GM23338 (cell line): ENCODE data around the gene RCOR1. TPM values are rescaled to one million over a fixed set of nuclear protein-coding genes. Genes with fewer than 3 reads are reported as not detected.

Source experiments
- ATAC-seq: fragments of 200-7000 bp; cut with Tn5 transposase; 3 replicates; pipeline ENCODE4 v1.9.1; 2020
- DNase-seq: peaks from one replicate; pipeline ENCODE4 v3.0.0-alpha.2; 2015; ENCODE audit warnings: low spot score
- H2AFZ ChIP-seq: fragments of 200-600 bp; sonication (generic); 2 replicates; pipeline ENCODE4 v1.8.0; 2016; ENCODE audit warnings: antibody characterized with exemption, mild to moderate bottlenecking, moderate library complexity
- H3F3A ChIP-seq: fragments of 200-600 bp; sonication (generic); replicated peaks from 2 replicates; pipeline ENCODE4 v1.8.0; 2017; ENCODE audit warnings: antibody characterized with exemption, mixed run types, low read depth
- H3K27ac ChIP-seq: fragments of 200-600 bp; sonication (generic); 2 replicates; pipeline ENCODE4 v1.6.1; 2016; ENCODE audit warnings: low read depth
- H3K27me3 ChIP-seq: fragments of 200-600 bp; sonication (generic); 2 replicates; pipeline ENCODE4 v1.8.0; 2016; ENCODE audit warnings: mild to moderate bottlenecking, mixed run types, moderate library complexity; ENCODE audit not compliant: insufficient read depth
- H3K36me3 ChIP-seq: fragments of 200-600 bp; sonication (generic); 2 replicates; pipeline ENCODE4 v1.8.0; 2016; ENCODE audit warnings: mild to moderate bottlenecking; ENCODE audit not compliant: insufficient read depth
- H3K4me1 ChIP-seq: fragments of 200-600 bp; sonication (generic); 2 replicates; pipeline ENCODE4 v1.8.0; 2016; ENCODE audit warnings: mild to moderate bottlenecking, moderate library complexity; ENCODE audit not compliant: insufficient read depth
- H3K4me2 ChIP-seq: fragments of 200-600 bp; sonication (generic); 2 replicates; pipeline ENCODE4 v1.7.1; 2017; ENCODE audit warnings: mixed run types
- H3K4me3 ChIP-seq: fragments of 200-600 bp; sonication (generic); 2 replicates; pipeline ENCODE4 v1.6.1; 2016; ENCODE audit warnings: mixed run types
- H3K79me2 ChIP-seq: fragments of 200-600 bp; sonication (generic); replicated peaks from 2 replicates; pipeline ENCODE4 v1.8.0; 2017; ENCODE audit warnings: mild to moderate bottlenecking; ENCODE audit not compliant: insufficient read depth
- H3K9me2 ChIP-seq: fragments of 200-600 bp; sonication (generic); 2 replicates; pipeline ENCODE4 v1.8.0; 2017; ENCODE audit not compliant: insufficient read depth
- H4K20me1 ChIP-seq: fragments of 200-600 bp; sonication (generic); replicated peaks from 2 replicates; pipeline ENCODE4 v1.8.0; 2017; ENCODE audit warnings: mild to moderate bottlenecking; ENCODE audit not compliant: insufficient read depth
- H3K27ac Mint-ChIP-seq: 2 replicates; pipeline ENCODE4 v1.8.0; 2020; ENCODE audit warnings: inconsistent platforms, mild to moderate bottlenecking, moderate library complexity, mixed read lengths
- H3K27me3 Mint-ChIP-seq: 3 replicates; pipeline ENCODE4 v1.8.0; 2022; ENCODE audit warnings: low read depth, mild to moderate bottlenecking, moderate library complexity, mixed read lengths, inconsistent platforms; ENCODE audit not compliant: insufficient read depth, poor library complexity
- H3K36me3 Mint-ChIP-seq: 3 replicates; pipeline ENCODE4 v1.8.0; 2021; ENCODE audit warnings: low read depth, mild to moderate bottlenecking, inconsistent platforms, moderate library complexity, mixed read lengths
- H3K4me1 Mint-ChIP-seq: 3 replicates; pipeline ENCODE4 v1.8.0; 2020; ENCODE audit warnings: mild to moderate bottlenecking, inconsistent platforms, mixed read lengths
- H3K4me3 Mint-ChIP-seq: 3 replicates; pipeline ENCODE4 v1.8.0; 2021; ENCODE audit warnings: moderate library complexity, mild to moderate bottlenecking, inconsistent platforms, mixed read lengths
- H3K9me3 Mint-ChIP-seq: 3 replicates; pipeline ENCODE4 v1.8.0; 2020; ENCODE audit warnings: moderate library complexity, mild to moderate bottlenecking, inconsistent platforms, mixed read lengths
- CREB1 ChIP-seq: fragments of 250-450 bp; sonication (Bioruptor Pico); IDR thresholded peaks from 2 replicates; pipeline ENCODE4 v1.5.0; 2020; ENCODE audit warnings: low read depth, mild to moderate bottlenecking, moderate library complexity
- ETS1 ChIP-seq: IDR thresholded peaks from 2 replicates; pipeline ENCODE4 v1.6.1; 2016; ENCODE audit warnings: antibody characterized with exemption
- EZH2 ChIP-seq: fragments of 200-600 bp; sonication (generic); IDR thresholded peaks from one replicate; pipeline ENCODE4 v1.8.0; 2017; ENCODE audit warnings: antibody characterized with exemption, mild to moderate bottlenecking, low read depth; ENCODE audit not compliant: unreplicated experiment
- JUNB ChIP-seq: IDR thresholded peaks from one replicate; pipeline ENCODE4 v1.6.1; 2016; ENCODE audit warnings: antibody characterized with exemption; ENCODE audit not compliant: unreplicated experiment
- NANOG ChIP-seq: IDR thresholded peaks from 2 replicates; pipeline ENCODE4 v1.6.1; 2016; ENCODE audit warnings: antibody characterized with exemption, borderline replicate concordance
- STAT1 ChIP-seq: IDR thresholded peaks from one replicate; pipeline ENCODE4 v1.6.1; 2016; ENCODE audit warnings: antibody characterized with exemption; ENCODE audit not compliant: unreplicated experiment
- ZNF331 ChIP-seq: fragments of 250-450 bp; sonication (Bioruptor Pico); IDR thresholded peaks from 2 replicates; pipeline ENCODE4 v1.5.0; 2020; ENCODE audit warnings: low read depth, mild to moderate bottlenecking, moderate library complexity
- polyA plus RNA-seq: library from polyadenylated mRNA; unstranded; fragments of >200 nt; fragmentation: Nextera tagmentation; extraction: Ambion mirVana; gene quantifications from 2 replicates; pipeline ENCODE4 v1.2.1, GENCODE V29; 2016
- total RNA-seq: library from RNA; depleted of rRNA; stranded (reverse); fragments of >200 nt; shearing (Covaris generic); gene quantifications from 2 replicates; pipeline ENCODE4 v1.2.3, GENCODE V29; 2014
- TF ChIP-seq, protein P1 (sequence below), 2 experiments: fragments of 200-600 bp in 1 of 2; sonication (generic) in 1 of 2; conservative IDR thresholded peaks; 2 replicates each; pipeline versions ENCODE4 v1.5.1 to v1.6.1; 2016 to 2017; ENCODE audit warnings: antibody characterized with exemption in 2 of 2, low read depth in 2 of 2, mild to moderate bottlenecking in 2 of 2, moderate library complexity in 1 of 2
- TF ChIP-seq, protein P2 (sequence below): IDR thresholded peaks from one replicate; pipeline ENCODE4 v1.6.1; 2018; ENCODE audit warnings: antibody characterized with exemption; ENCODE audit not compliant: unreplicated experiment

The RCOR1 gene
- total and polyA plus RNA-seq, 2 experiments from 2014 or later, result 7.6 to 26.1 TPM

DNA sequence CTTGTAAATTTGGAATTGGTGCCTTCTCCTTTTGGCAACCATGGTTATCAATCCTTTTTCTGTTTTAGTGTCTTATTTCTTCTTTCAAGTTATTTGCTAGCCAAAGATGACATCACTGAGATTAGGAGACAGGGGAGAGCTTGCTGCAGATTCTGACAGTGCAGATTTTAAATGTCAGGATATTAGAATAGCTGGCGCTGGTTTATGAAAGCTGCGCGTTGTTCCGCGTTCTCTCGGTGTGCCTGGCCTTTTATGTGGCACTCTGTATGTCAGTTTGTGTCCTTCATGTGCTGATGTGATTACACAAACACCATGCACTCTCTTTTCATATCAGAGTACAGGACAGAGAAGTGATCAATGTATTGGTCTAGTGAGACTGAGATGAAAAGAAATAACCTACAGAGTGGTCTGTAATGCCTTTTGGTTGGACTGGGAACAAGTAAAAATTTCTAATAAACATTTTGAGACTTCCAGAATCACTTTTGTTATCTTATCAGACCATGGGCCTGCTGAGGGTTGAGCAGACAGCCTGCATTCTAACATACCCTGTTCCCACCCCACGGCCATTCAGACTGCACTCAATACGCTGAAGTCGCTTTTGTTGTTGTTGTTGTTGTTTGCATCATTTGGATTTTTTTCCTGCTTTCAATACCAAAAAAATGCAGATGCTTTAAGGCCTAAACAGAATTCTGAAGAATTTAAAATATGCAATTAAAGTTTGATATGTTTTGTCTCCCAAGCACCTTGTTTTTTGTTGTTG lies 135.1 kb downstream of the RCOR1 start (continued):
- TF ChIP-seq, protein P1, sequence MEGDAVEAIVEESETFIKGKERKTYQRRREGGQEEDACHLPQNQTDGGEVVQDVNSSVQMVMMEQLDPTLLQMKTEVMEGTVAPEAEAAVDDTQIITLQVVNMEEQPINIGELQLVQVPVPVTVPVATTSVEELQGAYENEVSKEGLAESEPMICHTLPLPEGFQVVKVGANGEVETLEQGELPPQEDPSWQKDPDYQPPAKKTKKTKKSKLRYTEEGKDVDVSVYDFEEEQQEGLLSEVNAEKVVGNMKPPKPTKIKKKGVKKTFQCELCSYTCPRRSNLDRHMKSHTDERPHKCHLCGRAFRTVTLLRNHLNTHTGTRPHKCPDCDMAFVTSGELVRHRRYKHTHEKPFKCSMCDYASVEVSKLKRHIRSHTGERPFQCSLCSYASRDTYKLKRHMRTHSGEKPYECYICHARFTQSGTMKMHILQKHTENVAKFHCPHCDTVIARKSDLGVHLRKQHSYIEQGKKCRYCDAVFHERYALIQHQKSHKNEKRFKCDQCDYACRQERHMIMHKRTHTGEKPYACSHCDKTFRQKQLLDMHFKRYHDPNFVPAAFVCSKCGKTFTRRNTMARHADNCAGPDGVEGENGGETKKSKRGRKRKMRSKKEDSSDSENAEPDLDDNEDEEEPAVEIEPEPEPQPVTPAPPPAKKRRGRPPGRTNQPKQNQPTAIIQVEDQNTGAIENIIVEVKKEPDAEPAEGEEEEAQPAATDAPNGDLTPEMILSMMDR (conservative IDR thresholded peaks at IDR 0.05; ENCODE audit: low read depth in 2 of 2), result no peak
- no peak for TF ChIP-seq ZNF331 (CRISPR knock-in tag)
- TF ChIP-seq STAT1, result no peak
- no peak for TF ChIP-seq JUNB
- TF ChIP-seq EZH2, result no peak
- TF ChIP-seq CREB1, result no peak
- TF ChIP-seq ETS1, result no peak
- TF ChIP-seq NANOG, result no peak

DNA sequence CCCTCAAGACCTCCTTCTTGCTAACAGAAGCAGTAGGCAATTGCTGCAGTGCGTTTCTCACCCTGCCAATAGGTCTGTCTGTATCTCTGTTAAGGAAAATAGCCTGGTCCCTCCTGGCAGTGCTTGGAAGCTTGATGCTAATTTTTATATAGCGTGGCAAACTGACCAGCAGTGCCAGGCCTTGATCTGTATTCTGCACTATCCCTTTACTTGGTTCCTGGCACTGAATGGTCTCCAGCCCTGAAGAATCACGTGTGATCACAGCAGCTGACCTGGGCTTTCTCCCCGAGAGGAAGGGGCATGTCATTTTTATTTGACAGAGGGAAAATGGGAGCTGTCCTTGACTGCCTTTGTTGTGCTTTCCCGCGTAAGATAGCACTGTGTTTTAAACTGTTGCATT lies 136.1 kb downstream of the RCOR1 start:
- Histone ChIP-seq H2AFZ (no peak overlapping the region), H3K4me1 (peaks cover 12% of the 10 kb centered on the region), H3K36me3 (no peaks in the 10 kb centered on the region), H3K4me2 (no peak overlapping the region), H3K79me2 (no peaks in the 10 kb centered on the region), H3K27me3 (no peaks in the 10 kb centered on the region), H3K4me3 (no peak overlapping the region), H3K27ac (peak overlapping the region; percentile 35), H3K9me2 (no peaks in the 10 kb centered on the region), H4K20me1 (peaks cover 3% of the 10 kb centered on the region; the same call in 1 of the 2 replicates), H3F3A (no peaks in the 10 kb centered on the region)
- ATAC-seq (no peak), DNase-seq (no peak)
- H3K27me3 Mint-ChIP-seq, result peaks cover 7% of the 10 kb centered on the region
- H3K4me3 Mint-ChIP-seq, result no peak overlapping the region
- H3K36me3 Mint-ChIP-seq, result peaks cover 42% of the 10 kb centered on the region
- no peak overlapping the region; the same call in 1 of the 2 replicates for H3K27ac Mint-ChIP-seq
- H3K4me1 Mint-ChIP-seq, result peaks cover 2% of the 10 kb centered on the region; the same call in 2 of the 3 replicates
- H3K9me3 Mint-ChIP-seq, result no peaks in the 10 kb centered on the region
- no peak for TF ChIP-seq ETS1
- no peak for TF ChIP-seq CREB1
- TF ChIP-seq, protein P1 (conservative IDR thresholded peaks at IDR 0.05; ENCODE audit: low read depth in 2 of 2), result no peak
- TF ChIP-seq EZH2, result no peak
- TF ChIP-seq, protein P2, sequence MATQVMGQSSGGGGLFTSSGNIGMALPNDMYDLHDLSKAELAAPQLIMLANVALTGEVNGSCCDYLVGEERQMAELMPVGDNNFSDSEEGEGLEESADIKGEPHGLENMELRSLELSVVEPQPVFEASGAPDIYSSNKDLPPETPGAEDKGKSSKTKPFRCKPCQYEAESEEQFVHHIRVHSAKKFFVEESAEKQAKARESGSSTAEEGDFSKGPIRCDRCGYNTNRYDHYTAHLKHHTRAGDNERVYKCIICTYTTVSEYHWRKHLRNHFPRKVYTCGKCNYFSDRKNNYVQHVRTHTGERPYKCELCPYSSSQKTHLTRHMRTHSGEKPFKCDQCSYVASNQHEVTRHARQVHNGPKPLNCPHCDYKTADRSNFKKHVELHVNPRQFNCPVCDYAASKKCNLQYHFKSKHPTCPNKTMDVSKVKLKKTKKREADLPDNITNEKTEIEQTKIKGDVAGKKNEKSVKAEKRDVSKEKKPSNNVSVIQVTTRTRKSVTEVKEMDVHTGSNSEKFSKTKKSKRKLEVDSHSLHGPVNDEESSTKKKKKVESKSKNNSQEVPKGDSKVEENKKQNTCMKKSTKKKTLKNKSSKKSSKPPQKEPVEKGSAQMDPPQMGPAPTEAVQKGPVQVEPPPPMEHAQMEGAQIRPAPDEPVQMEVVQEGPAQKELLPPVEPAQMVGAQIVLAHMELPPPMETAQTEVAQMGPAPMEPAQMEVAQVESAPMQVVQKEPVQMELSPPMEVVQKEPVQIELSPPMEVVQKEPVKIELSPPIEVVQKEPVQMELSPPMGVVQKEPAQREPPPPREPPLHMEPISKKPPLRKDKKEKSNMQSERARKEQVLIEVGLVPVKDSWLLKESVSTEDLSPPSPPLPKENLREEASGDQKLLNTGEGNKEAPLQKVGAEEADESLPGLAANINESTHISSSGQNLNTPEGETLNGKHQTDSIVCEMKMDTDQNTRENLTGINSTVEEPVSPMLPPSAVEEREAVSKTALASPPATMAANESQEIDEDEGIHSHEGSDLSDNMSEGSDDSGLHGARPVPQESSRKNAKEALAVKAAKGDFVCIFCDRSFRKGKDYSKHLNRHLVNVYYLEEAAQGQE, result no peak
